Testis (tissue), 5 donors: ENCODE data around the gene RBFOX1. TPM values are rescaled to one million over a fixed set of nuclear protein-coding genes. Genes with fewer than 3 reads are reported as not detected.

Source experiments
- DNase-seq: peaks from one replicate; pipeline ENCODE4 v3.0.0-alpha.2; 2019
- H3K27ac ChIP-seq, 2 donors: fragments of 200-600 bp; sonication (generic); one replicate each; pipeline ENCODE4 v1.5.1; 2019
- H3K27me3 ChIP-seq: fragments of 200-600 bp; sonication (generic); one replicate; pipeline ENCODE4 v1.5.1; 2019
- H3K36me3 ChIP-seq: fragments of 200-600 bp; sonication (generic); one replicate; pipeline ENCODE4 v1.5.1; 2017; ENCODE audit warnings: low read depth; ENCODE audit errors: missing control alignments
- H3K4me1 ChIP-seq: fragments of 200-600 bp; sonication (generic); one replicate; pipeline ENCODE4 v1.5.1; 2019
- H3K4me3 ChIP-seq, 2 donors: fragments of 200-600 bp; sonication (generic); one replicate each; pipeline ENCODE4 v1.5.1; 2017 to 2019
- H3K9me3 ChIP-seq: fragments of 200-600 bp; sonication (generic); one replicate; pipeline ENCODE4 v1.5.1; 2017
- POLR2A ChIP-seq: fragments of 450-650 bp; IDR thresholded peaks from one replicate; pipeline ENCODE4 v1.6.1; 2017; ENCODE audit warnings: antibody characterized with exemption, mild to moderate bottlenecking, moderate library complexity
- WGBS, 2 donors: methylation state at CpG; one replicate each; pipeline ENCODE4 v1.1.5; 2018; 5-methylcytosine and 5-hydroxymethylcytosine counted together
- intact Hi-C: fragments of 100-400 bp; cut with DNase I; formaldehyde crosslinking; loops from one replicate; pipeline ENCODE4 v1.15.1; 2023; ENCODE audit warnings: low total_unique reads
- long read RNA-seq, 2 donors: transcript quantifications; one replicate each; lab custom pipeline, GENCODE V29; 2026
- polyA plus RNA-seq: library from polyadenylated mRNA; stranded (reverse); fragments of 350-450 nt; fragmentation: Illumina TruSeq; extraction: RNeasy Lipid Tissue Mini Kit (QIAGEN cat#74804); gene quantifications from one replicate; pipeline ENCODE4 v1.2.3, GENCODE V29; 2014; ENCODE audit warnings: low read depth, low replicate concordance; ENCODE audit not compliant: insufficient read depth
- total RNA-seq, 2 donors: library from RNA; depleted of rRNA; stranded (reverse); fragments of >200 nt; gene quantifications; one replicate each; pipeline ENCODE4 v1.2.3, GENCODE V29; 2016
- TF ChIP-seq, protein P1 (sequence below), 3 experiments: fragments of 450-650 bp in 2 of 3; fragments of 200-600 bp in 1 of 3; sonication (generic) in 1 of 3; IDR thresholded peaks; one replicate each; pipeline ENCODE4 v1.5.1; 2016 to 2019; ENCODE audit warnings: antibody characterized with exemption in 3 of 3, mild to moderate bottlenecking in 2 of 3, moderate library complexity in 1 of 3

The RBFOX1 gene
- 1 to 10 TPM in 1 of 2 donors, under 1 TPM in 1; 0.68 to 1.1 TPM for total RNA-seq
- polyA plus RNA-seq, result 2.8 TPM
- long read RNA-seq, donor 1, result 0 reads
- long read RNA-seq, donor 2, result 0 reads

GRCh38 chr16:7332611-7333010, at the start of gene RBFOX1:
TSS of gene RBFOX1 (plus strand) at chr16:7332845.
- Histone ChIP-seq H3K4me1 (no peaks in the 10 kb centered on the region), H3K9me3 (no peaks in the 10 kb centered on the region), H3K27ac (no peak within 1 kb of the TSS), H3K27me3 (no peaks in the 10 kb centered on the region), H3K4me3 (no peak within 1 kb of the TSS), H3K36me3 (no peaks in the 10 kb centered on the region)
- intact Hi-C loops, result no loop called here
- TF ChIP-seq POLR2A, result no peak
- TF ChIP-seq, protein P1, sequence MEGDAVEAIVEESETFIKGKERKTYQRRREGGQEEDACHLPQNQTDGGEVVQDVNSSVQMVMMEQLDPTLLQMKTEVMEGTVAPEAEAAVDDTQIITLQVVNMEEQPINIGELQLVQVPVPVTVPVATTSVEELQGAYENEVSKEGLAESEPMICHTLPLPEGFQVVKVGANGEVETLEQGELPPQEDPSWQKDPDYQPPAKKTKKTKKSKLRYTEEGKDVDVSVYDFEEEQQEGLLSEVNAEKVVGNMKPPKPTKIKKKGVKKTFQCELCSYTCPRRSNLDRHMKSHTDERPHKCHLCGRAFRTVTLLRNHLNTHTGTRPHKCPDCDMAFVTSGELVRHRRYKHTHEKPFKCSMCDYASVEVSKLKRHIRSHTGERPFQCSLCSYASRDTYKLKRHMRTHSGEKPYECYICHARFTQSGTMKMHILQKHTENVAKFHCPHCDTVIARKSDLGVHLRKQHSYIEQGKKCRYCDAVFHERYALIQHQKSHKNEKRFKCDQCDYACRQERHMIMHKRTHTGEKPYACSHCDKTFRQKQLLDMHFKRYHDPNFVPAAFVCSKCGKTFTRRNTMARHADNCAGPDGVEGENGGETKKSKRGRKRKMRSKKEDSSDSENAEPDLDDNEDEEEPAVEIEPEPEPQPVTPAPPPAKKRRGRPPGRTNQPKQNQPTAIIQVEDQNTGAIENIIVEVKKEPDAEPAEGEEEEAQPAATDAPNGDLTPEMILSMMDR (IDR thresholded peaks at IDR 0.05), result no peak
- DNase-seq, result no peak
- WGBS, 2 donors, result 60 to 65% methylated on average over 8 of the region's 8 CpGs

DNA sequence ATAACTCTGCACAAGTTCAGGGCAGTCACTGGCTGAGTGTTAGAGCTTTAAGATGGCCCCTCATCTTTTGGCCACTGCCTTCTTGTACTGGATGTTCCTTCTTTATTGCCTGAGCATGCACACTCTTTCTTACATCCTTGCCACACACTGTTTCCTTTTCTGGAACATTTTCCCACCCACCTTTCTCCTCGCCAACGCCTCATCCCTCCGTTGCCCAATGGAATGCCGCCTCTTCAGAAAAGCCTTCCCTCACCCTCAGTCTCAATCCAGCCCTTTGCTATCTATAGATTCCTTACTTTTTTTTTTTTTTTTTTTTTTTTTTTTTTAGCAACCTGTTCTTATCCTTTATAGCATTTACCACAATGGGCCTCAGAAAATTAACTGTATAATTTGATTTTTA, 47.9 kb upstream of the RBFOX1 start:
- DNase-seq, result no peak
- WGBS, 2 donors, result 88 to 89% methylated on average over 4 of the region's 4 CpGs
- Histone ChIP-seq H3K27ac (no peak overlapping the region), H3K9me3 (no peaks in the 10 kb centered on the region), H3K4me3 (no peak overlapping the region), H3K4me1 (no peaks in the 10 kb centered on the region), H3K27me3 (no peaks in the 10 kb centered on the region), H3K36me3 (no peaks in the 10 kb centered on the region)
- TF ChIP-seq POLR2A, result no peak
- TF ChIP-seq, protein P1 (IDR thresholded peaks at IDR 0.05), result no peak
- intact Hi-C loops, result no loop called here

DNA sequence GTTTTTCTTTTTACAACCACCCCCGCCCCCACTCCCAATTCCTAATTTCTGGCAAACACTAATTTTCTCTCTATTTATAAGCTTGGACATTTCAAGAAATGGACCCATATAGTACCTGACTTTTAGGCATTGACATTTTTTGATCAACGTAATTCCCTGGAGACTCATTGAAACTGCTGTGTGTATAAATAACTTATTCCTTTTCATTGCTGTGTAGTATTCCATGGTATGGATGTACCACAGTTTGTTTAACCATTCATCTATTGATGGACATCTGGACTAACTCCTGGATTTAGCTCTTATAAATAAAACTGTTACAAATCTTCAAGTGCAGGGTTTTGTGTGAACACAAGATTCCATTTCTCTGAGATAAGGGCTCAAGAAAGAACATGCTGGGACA, 47.1 kb upstream of the RBFOX1 start:
- no peaks in the 10 kb centered on the region for H3K4me1 ChIP-seq
- no peak for DNase-seq
- H3K27me3 ChIP-seq, result no peaks in the 10 kb centered on the region
- no peaks in the 10 kb centered on the region for H3K36me3 ChIP-seq
- no peak overlapping the region for H3K4me3 ChIP-seq
- TF ChIP-seq, protein P1 (IDR thresholded peaks at IDR 0.05), result no peak
- intact Hi-C loops, result no loop called here
- H3K27ac ChIP-seq, result no peak overlapping the region
- no peaks in the 10 kb centered on the region for H3K9me3 ChIP-seq
- 83 to 87% methylated on average over 2 of the region's 2 CpGs for WGBS, 2 donors

- Histone ChIP-seq H3K36me3 (no peaks in the 10 kb centered on the region), H3K27me3 (no peaks in the 10 kb centered on the region), H3K4me3 (no peak overlapping the region), H3K4me1 (no peaks in the 10 kb centered on the region), H3K9me3 (no peaks in the 10 kb centered on the region), H3K27ac (no peak overlapping the region)
- 97 to 98% methylated on average over 3 of the region's 3 CpGs for WGBS, 2 donors
- TF ChIP-seq, protein P1 (IDR thresholded peaks at IDR 0.05), result no peak
- DNase-seq, result no peak
- intact Hi-C loops, result no loop called here
Measured at GRCh38 chr16:7289299-7289698, 43.3 kb upstream of the RBFOX1 start.

- Histone ChIP-seq H3K9me3 (no peaks in the 10 kb centered on the region), H3K36me3 (no peaks in the 10 kb centered on the region), H3K4me3 (no peak overlapping the region), H3K27me3 (no peaks in the 10 kb centered on the region), H3K4me1 (no peaks in the 10 kb centered on the region), H3K27ac (no peak overlapping the region)
- WGBS, 2 donors, result 85 to 88% methylated on average over 6 of the region's 6 CpGs
- no peak for DNase-seq
- intact Hi-C loops, result no loop called here
- no peak for TF ChIP-seq POLR2A
- TF ChIP-seq, protein P1 (IDR thresholded peaks at IDR 0.05), result no peak
Measured at GRCh38 chr16:7290682-7291081, 42.0 kb upstream of the RBFOX1 start.
